ENCODE measurements around the gene SLC31A1.
"Not testable (repeated sequence)": the region's sequence is repeated elsewhere in the genome, so short reads cannot be mapped to it uniquely, and the experiment has no call there.

Gene SLC31A1

DNA sequence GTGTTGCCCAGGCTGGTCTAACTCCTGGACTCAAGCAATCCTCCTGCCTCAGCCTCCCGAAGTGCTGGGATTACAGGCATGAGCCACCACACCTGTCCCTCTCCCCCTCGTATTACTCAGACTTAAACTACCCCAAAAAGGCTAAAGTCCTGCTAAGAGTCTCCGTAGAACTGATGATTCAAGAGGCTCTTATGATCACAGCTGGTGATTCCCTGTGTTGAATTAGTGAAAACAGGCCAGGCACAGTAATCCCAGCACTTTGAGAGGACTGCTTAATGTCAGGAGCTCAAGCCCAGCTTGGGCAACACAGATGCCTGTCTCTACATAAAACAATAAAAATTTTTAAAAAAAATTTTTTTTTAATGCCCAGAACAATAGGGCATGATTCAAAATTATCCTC is 44.8 kb downstream of the SLC31A1 start:
- no peak for DNase-seq (ENCODE audit: low spot score)

DNA sequence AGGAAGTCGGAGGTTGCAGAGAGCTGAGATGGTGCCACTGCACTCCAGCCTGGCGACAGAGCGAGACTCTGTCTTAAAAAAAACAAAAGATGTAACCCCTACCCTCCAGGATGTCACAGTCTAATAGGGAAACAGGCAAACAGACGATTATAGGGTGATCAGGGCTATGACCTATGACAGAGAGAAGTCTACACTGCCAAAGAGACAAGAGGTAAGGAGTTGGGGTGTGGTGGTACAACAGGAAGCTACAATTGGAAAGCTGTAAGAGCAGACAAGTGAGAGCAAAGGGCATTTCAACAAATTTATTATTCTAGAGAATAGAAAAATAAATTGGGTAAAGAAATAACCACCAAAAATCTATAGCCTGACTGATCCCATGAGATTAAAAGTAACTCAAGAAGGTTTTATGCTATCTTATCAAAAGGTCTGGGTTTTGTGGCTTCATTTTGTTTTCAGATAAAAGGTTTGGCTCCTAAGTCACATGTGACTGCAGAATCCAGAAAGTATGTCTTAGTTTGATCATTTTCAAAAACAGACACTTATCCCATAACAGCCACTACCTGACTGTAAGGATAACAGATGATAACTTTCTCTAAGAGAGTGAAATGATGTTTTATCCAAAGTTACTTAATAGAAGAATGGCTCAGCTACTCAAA is 46.7 kb downstream of the SLC31A1 start:
- DNase-seq (ENCODE audit: low spot score) = no peak

GRCh38 chr9:113269355-113269754 is 48.0 kb downstream of the SLC31A1 start:
- no peak for DNase-seq (ENCODE audit: low spot score)

DNA sequence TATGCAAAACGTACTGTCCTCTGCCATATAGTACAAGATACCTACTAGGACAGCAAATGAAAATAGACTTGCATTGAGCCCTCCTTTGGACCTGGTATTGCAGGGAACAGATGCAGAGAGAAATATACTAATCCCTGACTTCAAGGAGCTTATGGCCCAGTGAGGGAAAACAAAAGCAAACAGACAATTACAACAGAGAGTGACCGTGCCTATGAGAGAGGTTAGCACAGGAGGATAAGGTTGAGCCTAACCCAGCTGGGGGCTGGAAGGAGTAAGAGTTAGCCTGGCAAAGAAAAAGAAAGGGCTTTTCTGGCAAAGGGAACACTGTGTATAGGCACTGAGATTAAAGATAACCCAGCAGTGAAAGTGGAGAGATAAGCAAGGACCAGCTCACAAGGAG is 48.5 kb downstream of the SLC31A1 start:
- DNase-seq (ENCODE audit: low spot score) = no peak

DNA sequence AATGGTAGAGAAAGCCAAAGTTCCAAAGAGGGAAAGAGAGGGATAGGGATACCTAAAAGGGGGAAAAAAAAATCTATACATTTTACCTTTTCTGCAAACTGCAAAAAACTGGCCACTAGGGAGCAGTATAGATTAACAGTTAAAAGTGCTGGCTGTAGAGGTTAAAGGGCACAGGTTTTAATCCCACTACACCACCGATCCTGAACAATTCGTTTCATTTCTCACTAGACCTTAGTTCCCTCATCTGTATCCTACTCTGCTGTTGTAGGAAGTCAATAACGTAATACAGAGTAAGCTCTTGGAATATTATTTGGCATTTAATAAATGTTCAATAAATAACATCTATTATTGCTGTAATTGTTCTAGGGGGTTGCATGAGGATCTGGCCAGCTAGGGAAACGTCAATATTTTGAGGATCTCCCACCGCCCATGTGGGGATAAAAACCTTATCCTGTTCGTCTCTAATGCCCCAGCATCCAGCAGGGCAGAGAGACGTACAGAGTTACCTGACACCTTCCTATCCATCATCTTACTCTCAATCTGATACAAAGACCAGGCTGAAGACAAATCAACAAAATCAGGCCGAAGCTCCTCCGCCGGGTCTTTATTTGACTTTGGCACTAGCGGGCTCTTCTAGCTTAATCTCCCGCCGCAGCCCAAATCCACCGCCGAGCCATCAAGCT is 53.3 kb downstream of the SLC31A1 start:
- peak; percentile 67 for DNase-seq (ENCODE audit: low spot score)

GRCh38 chr9:113275157-113276131 is 54.1 kb downstream of the SLC31A1 start, which contains the start of the genes CDC26 and PRPF4:
TSS of gene CDC26 (minus strand) at chr9:113275572. CDS start at chr9:113272507, 3,065 bp downstream.
TSS of gene PRPF4 (plus strand) at chr9:113275658. CDS start at chr9:113275744, 86 bp downstream.
- peak; percentile 94 for DNase-seq (ENCODE audit: low spot score)

DNA sequence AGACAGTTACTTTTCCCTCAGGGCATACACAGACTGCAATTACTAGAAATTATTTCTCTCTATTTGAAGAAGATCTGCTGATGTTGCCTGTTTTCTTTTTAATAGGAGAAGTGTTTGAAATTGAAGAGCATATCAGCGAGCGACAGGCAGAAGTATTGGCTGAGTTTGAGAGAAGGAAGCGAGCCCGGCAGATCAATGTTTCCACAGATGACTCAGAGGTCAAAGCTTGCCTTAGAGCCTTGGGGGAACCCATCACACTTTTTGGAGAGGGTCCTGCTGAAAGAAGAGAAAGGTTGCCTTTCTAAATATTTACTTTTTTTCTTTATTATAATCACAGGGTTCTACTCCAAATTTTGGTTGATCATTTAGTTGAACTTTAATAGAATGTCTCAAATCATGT is 57.5 kb downstream of the SLC31A1 start:
- no peak for DNase-seq (ENCODE audit: low spot score)

DNA sequence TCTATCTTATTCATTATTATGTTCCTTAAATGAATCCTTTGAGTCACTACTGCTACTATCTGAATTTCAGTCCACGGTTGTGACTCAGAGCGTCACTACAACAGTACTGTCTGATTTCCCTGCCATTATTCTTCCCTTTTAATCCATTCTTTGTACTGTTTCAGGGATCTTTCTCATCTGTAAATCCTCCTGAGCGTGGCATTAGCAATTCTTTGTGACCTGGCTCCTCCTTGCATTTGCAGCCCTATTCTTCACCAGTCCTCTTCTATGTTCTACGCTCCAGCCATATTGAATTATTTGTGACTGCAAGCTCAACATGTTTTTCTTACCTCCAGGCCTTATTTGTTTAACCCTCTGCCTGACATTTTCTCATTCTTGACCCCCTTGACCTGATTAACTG is 60.0 kb downstream of the SLC31A1 start:
- no peak for DNase-seq (ENCODE audit: low spot score)

DNA sequence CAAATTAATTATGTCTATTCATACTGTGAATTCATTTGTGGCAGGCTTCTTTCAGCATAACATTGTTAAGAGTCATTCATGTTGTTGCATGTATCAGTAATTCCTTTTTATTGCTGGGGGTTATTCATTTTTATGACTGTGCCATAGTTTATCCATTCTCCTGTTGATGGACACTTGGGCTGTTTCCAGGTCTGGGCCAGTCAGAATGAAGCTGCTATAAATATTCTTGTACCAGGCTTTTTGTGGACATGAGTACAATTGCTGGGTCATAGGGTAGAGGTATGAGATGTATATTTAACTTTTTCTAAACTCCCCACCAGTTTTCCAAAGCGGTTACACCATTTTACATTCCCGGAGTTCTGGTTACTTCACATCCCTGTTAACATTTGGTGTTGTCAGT is 67.7 kb downstream of the SLC31A1 start:
- DNase-seq (ENCODE audit: low spot score) = no peak

DNA sequence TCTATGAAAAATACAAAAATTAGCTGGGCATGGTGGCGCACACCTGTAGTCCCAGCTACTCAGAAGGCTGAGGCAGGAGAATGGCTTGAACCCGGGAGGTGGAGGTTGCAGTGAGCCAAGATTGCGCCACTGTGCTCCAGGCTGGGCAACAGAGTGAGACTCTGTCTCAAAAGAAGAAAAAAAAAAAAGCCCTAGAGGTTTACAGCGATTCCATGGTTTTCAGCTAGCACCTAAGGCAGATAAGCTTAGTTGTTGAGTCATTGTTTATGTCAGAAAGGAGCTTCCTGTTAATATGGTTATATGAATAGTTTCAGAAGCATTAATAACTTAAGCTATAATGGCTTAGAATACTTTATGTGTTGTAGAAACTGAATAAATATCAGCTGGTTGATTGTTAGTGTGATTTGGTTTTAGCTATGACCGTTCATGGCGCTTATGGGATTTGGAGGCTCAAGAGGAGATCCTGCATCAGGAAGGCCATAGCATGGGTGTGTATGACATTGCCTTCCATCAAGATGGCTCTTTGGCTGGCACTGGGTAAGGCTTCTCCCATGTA is 68.8 kb downstream of the SLC31A1 start:
- DNase-seq (ENCODE audit: low spot score) = no peak

DNA sequence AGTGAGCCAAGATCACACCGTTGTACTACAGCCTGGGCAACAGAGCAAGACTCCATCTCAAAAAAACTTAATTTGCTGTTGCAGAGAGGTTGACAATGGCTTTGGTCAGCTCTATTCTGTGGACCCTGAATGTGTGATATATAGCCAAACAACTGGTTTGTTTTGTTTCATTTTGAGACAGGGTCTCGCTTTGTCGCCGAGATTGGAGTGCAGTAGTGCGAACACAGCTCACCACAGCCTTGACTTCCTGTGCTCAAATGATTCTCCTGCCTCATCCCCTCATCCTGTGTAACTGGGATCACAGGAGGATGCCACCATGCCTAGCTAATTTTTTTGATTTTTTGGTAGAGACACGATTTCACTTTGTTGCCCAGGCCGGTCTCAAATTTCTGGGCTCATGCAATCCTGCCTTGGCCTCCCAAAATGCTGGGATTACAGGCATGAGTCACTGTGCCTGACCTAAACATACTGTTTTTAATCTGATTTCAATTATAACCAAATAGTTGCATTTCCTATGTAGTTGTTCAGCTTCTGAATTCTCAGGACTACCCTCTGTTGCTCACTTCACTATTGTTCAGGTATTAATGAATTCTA is 72.0 kb downstream of the SLC31A1 start:
- DNase-seq (ENCODE audit: low spot score) = no peak

DNA sequence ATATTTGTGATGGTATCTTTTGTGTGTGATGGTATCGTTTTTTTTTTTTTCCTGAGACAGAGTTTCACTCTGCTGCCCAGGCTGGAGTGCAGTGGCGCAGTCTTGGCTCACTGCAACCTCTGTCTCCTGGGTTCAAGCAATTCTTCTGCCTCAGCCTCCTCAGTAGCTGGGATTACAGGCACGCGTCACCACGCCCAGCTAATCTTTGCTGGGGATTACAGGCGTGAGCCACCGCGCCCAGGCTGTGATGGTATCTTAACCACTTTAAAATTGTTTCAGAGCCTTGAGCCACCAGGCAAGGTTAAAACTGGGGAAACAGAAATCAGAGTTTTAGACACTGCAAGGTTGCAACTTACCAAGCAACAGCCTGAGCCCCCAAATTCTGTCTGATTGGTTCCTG is 74.9 kb downstream of the SLC31A1 start:
- DNase-seq (ENCODE audit: low spot score) = not testable (repeated sequence)

DNA sequence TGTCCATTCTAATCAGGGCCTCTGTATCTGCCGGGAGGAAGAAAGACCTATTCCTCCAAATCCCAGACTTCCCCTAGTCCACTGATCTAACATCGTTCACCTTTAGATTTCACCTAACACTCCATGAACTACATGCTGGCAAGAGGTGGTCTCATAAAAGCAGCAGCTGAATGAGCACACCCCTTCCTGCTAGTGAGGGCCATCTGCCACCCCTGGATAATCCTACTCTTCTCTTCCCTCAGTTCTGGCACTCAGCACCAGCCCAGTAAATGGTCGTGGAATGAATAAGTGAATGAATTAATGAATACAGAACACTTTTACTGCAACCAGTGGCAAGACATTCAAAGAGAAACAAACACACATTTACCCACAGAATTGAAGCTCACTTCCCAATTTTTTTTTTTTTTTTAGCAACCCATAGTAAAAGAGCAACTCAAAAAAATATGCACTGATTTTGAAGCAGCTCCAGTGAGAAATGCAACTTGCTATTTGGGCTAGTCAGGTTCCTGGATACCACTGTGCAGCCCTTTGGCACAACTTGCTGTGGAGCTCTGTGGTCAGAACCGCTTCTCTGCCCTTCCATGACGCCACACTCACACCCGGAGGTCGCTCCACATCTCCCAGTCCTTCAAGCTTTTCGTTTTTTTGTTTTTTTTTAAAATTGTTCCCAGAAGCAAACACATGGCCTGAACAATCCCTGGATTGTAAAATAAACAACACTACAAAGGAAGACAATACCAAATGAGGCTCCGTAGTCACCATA is 75.6 kb downstream of the SLC31A1 start:
- no peak for DNase-seq (ENCODE audit: low spot score)

DNA sequence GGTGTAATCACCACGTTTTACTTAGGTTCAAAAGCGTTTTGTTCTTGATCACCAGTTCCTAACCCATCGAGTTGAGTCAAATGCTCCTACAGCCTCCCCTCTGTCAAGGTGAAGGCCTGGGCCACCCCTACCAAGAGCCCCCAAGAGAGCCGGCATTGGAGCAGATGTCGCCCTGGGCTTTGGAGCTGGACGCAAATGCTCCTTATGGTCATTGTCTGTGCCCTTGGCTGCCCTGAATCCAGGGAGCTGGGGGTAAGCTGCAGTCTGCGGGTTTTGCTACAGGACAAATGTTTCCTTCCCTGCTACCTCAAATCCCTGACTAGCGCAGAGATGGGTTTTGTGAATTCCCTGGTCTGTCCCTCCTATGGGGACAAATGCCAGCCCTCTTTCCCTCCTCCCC is 77.0 kb downstream of the SLC31A1 start:
- DNase-seq (ENCODE audit: low spot score) = no peak

DNA sequence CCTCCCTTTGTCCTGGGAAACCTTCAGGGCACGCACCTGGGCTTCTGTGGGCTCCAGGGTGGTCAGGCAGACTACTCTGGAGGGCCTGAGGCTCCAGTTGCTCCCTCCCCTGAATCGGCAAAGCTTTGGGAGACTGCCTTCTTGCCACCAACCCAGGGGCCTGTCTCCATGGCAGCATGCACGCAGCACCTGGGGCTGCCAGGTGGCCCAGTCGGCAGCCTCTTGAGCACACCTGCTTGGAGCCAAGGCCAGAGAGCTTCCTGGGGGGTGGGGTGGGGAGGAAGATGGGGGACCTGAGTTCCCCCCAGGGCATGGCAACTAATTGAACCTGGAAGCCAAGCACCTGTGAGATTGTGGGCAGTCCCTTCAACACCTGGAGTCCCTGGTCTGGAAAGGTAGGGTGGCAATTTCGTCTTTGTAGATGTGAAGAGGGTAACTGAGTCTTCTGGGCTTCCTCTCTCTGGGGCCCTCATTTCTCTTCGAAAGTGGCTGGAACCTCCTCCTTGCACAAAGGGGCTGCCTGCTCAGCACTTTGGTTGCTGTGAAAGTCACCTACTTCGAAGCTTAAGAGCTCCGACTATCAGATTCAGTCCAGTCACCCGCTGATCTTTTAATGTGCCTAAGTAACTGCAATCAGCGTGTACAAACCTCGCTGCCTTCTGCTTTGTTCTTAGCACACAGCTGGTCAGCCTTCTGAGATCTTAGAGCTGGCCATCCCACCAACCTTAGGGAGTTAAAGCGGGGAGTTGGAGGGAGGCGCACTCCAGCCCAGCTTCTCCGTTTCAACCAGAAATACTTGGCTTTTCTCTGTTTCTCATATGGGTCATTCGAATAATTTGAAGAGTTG is 77.8 kb downstream of the SLC31A1 start:
- DNase-seq (ENCODE audit: low spot score) = no peak

- no peak for DNase-seq (ENCODE audit: low spot score)
Measured at GRCh38 chr9:113299800-113300292, 78.5 kb downstream of the SLC31A1 start.

DNA sequence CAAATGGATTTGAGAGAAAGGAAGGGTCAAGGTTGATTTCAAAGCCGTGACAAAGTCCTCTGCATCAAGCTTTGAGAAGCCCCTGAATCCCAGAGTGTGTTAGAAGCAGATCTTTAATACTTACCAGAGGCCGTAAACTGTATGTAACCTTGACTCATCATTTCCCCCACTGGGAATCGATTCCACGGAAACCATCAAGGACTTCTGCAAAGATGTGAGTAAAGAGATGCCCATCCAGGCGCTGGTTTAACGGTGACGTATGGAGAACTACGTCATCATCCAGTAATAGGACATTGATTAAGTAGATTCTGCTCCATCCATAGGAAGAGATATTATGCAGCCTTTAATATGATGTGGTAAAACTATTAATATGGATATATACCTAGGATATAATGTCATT is 80.2 kb downstream of the SLC31A1 start:
- DNase-seq (ENCODE audit: low spot score) = no peak

DNA sequence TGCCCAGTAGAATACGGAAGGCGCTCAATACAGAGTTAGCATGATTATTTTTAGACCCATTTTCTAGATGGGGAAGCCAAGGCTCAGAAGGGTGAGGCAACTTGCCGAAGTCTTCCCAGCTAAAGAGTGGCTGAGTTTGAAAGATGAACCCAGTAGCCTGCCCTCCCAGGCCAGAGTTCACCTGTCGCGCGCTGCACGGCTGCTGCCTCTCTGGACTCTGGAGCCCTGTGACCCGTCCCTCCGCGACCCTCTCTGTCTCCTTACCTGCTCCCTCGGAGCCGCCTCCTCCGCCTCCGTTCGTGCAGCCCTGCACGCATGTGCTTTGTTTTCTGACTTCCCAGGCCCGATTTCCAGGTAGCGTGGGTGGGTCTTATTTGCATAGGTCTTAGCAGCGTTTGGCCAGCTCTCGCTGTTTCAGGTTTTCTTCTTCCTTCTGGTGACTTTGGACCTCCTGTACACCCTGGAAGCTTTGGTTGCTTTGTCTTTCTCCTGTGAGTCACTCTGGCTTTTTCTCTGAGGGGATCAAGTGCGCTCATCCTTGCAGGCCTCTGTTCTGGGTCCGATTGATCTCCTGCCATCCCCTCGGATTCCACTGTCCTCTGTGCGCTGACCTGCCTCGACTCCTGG is 81.6 kb downstream of the SLC31A1 start, which contains the start of gene RNF183:
RNF183 (minus strand) TSS at position 585 of the 627 bp plus-strand sequence. CDS start 5,192 bp downstream, outside the sequence.
- DNase-seq (ENCODE audit: low spot score) = no peak

DNA sequence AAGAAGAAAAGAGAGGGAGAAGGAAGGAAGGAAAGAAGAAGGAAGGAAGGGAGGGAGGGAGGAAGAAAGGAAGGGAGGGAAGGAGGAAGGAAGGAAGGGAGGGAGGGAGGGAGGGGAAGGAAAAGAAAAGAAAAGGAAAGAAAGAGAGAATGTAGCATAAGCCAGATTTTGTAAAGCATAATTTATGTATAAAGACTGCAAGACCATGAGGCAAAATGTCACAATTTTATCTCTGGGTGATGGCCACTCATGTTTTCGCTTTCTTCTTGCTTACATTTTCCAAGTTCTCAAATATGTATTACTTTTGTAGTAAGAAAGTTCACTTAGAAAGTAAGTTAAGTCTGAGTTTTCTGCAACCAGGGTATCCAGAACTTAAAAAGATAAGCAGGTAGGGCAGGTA is 85.2 kb downstream of the SLC31A1 start:
- no peak for DNase-seq (ENCODE audit: low spot score)

Data from CD4-positive, alpha-beta T cell treated with Interleukin-15 for 4 hours (primary cell).